GM23338 (cell line): Measurements from ENCODE around the gene TMEM175.

Experiments
- CREB1 ChIP-seq: fragments of 250-450 bp; sonication (Bioruptor Pico); IDR thresholded peaks from 2 replicates; pipeline ENCODE4 v1.5.0; 2020; ENCODE audit warnings: low read depth, mild to moderate bottlenecking, moderate library complexity
- ETS1 ChIP-seq: IDR thresholded peaks from 2 replicates; pipeline ENCODE4 v1.6.1; 2016; ENCODE audit warnings: antibody characterized with exemption
- EZH2 ChIP-seq: fragments of 200-600 bp; sonication (generic); IDR thresholded peaks from one replicate; pipeline ENCODE4 v1.8.0; 2017; ENCODE audit warnings: antibody characterized with exemption, mild to moderate bottlenecking, low read depth; ENCODE audit not compliant: unreplicated experiment
- EZH2phosphoT487 ChIP-seq: fragments of 200-600 bp; sonication (generic); IDR thresholded peaks from one replicate; pipeline ENCODE4 v1.8.1; 2018; ENCODE audit warnings: antibody characterized with exemption; ENCODE audit not compliant: unreplicated experiment
- JUNB ChIP-seq: IDR thresholded peaks from one replicate; pipeline ENCODE4 v1.6.1; 2016; ENCODE audit warnings: antibody characterized with exemption; ENCODE audit not compliant: unreplicated experiment
- POLR2AphosphoS5 ChIP-seq: IDR thresholded peaks from 2 replicates; pipeline ENCODE4 v1.6.1; 2016; ENCODE audit warnings: antibody characterized with exemption, low read depth
- REST ChIP-seq: IDR thresholded peaks from one replicate; pipeline ENCODE4 v1.6.1; 2018; ENCODE audit warnings: antibody characterized with exemption; ENCODE audit not compliant: unreplicated experiment
- ZNF114 ChIP-seq: fragments of 250-450 bp; sonication (Bioruptor Pico); IDR thresholded peaks from 2 replicates; pipeline ENCODE4 v1.5.0; 2020; ENCODE audit warnings: mild to moderate bottlenecking, moderate library complexity
- ZNF331 ChIP-seq: fragments of 250-450 bp; sonication (Bioruptor Pico); IDR thresholded peaks from 2 replicates; pipeline ENCODE4 v1.5.0; 2020; ENCODE audit warnings: low read depth, mild to moderate bottlenecking, moderate library complexity
- TF ChIP-seq, protein P1 (sequence below), 2 experiments: fragments of 200-600 bp in 1 of 2; sonication (generic) in 1 of 2; conservative IDR thresholded peaks; 2 replicates each; pipeline versions ENCODE4 v1.5.1 to v1.6.1; 2016 to 2017; ENCODE audit warnings: antibody characterized with exemption in 2 of 2, low read depth in 2 of 2, mild to moderate bottlenecking in 2 of 2, moderate library complexity in 1 of 2

GRCh38 chr4:896630-897029 is 35.6 kb upstream of the TMEM175 start:
- TF ChIP-seq, protein P1, sequence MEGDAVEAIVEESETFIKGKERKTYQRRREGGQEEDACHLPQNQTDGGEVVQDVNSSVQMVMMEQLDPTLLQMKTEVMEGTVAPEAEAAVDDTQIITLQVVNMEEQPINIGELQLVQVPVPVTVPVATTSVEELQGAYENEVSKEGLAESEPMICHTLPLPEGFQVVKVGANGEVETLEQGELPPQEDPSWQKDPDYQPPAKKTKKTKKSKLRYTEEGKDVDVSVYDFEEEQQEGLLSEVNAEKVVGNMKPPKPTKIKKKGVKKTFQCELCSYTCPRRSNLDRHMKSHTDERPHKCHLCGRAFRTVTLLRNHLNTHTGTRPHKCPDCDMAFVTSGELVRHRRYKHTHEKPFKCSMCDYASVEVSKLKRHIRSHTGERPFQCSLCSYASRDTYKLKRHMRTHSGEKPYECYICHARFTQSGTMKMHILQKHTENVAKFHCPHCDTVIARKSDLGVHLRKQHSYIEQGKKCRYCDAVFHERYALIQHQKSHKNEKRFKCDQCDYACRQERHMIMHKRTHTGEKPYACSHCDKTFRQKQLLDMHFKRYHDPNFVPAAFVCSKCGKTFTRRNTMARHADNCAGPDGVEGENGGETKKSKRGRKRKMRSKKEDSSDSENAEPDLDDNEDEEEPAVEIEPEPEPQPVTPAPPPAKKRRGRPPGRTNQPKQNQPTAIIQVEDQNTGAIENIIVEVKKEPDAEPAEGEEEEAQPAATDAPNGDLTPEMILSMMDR (conservative IDR thresholded peaks at IDR 0.05; ENCODE audit: low read depth in 2 of 2): no peak
- TF ChIP-seq EZH2 (no peak), EZH2phosphoT487 (no peak), POLR2AphosphoS5 (no peak), REST (no peak), JUNB (no peak), CREB1 (no peak), ZNF331 (CRISPR knock-in tag) (no peak), ETS1 (no peak), ZNF114 (CRISPR knock-in tag) (no peak)
